HUES48 (cell line): ENCODE data around the gene ZNF512B.
"Not testable (repeated sequence)": the region's sequence is repeated elsewhere in the genome, so short reads cannot be mapped to it uniquely, and the experiment has no call there.

Experiments used
- H3K27ac ChIP-seq: one replicate; pipeline ENCODE4 v1.7.0; 2013; ENCODE audit warnings: low read depth, low read length, inconsistent platforms
- H3K27me3 ChIP-seq: 2 replicates; pipeline ENCODE4 v1.6.1; 2013; ENCODE audit warnings: mild to moderate bottlenecking, low read length; ENCODE audit not compliant: control insufficient read depth, insufficient read depth
- H3K36me3 ChIP-seq: 2 replicates; pipeline ENCODE4 v1.6.1; 2013; ENCODE audit warnings: low read length; ENCODE audit not compliant: control insufficient read depth, insufficient read depth
- H3K4me1 ChIP-seq: 2 replicates; pipeline ENCODE4 v1.6.1; 2013; ENCODE audit warnings: mild to moderate bottlenecking, low read length; ENCODE audit not compliant: control insufficient read depth, insufficient read depth
- H3K4me3 ChIP-seq: 2 replicates; pipeline ENCODE4 v1.5.1; 2013; ENCODE audit warnings: mild to moderate bottlenecking, low read depth, low read length
- H3K9ac ChIP-seq: 2 replicates; pipeline ENCODE4 v1.6.1; 2013; ENCODE audit warnings: mild to moderate bottlenecking, low read depth, low read length, moderate library complexity
- H3K9me3 ChIP-seq: 2 replicates; pipeline ENCODE4 v1.6.1; 2013; ENCODE audit warnings: low read length; ENCODE audit not compliant: control insufficient read depth, insufficient read depth

The ZNF512B gene

GRCh38 chr20:63920226-63920625 lies 49.5 kb downstream of the ZNF512B start:
- Histone ChIP-seq H3K27me3 (no peaks in the 10 kb centered on the region), H3K4me1 (no peaks in the 10 kb centered on the region), H3K27ac (no peak overlapping the region), H3K36me3 (0 out of 2 replicates have a peak, but pooled peaks cover 2% of the 10 kb centered on the region), H3K4me3 (no peak overlapping the region), H3K9me3 (no peaks in the 10 kb centered on the region), H3K9ac (no peak overlapping the region)

GRCh38 chr20:63919130-63919529 lies 50.6 kb downstream of the ZNF512B start:
- H3K4me3 ChIP-seq, result no peak overlapping the region
- H3K9ac ChIP-seq, result no peak overlapping the region
- no peaks in the 10 kb centered on the region for H3K9me3 ChIP-seq
- no peak overlapping the region for H3K27ac ChIP-seq
- no peaks in the 10 kb centered on the region for H3K4me1 ChIP-seq
- 0 out of 2 replicates have a peak, but pooled peaks cover 2% of the 10 kb centered on the region for H3K36me3 ChIP-seq
- no peaks in the 10 kb centered on the region for H3K27me3 ChIP-seq

DNA sequence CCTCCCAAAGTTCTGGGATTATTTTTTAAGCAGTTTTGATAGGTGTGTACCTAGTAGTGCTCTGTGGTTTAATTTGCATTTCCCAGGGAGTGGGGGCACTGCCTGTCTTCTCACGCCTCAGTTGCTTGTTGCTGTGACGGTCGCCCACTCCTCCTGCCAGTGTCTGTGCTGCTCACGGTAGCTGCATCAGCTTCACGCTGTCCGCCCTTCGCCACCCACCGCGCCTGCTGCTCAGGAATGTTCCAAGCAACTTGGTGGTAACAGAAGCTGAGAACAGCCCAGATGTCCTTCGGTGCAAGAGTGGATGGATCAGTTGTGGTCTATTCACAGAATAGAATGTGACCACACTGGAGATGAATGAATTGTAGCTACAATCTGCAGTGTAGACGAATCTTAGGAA lies 51.9 kb downstream of the ZNF512B start:
- no peaks in the 10 kb centered on the region for H3K27me3 ChIP-seq
- H3K27ac ChIP-seq, result no peak overlapping the region

GRCh38 chr20:63916371-63916939 lies 53.3 kb downstream of the ZNF512B start:
- not testable (repeated sequence) for H3K4me1 ChIP-seq, H3K36me3 ChIP-seq

More for the DNA sequence above, 51.9 kb downstream of the ZNF512B start:
- Histone ChIP-seq H3K4me3 (no peak overlapping the region), H3K9me3 (no peaks in the 10 kb centered on the region), H3K9ac (no peak overlapping the region), H3K4me1 (no peaks in the 10 kb centered on the region), H3K36me3 (0 out of 2 replicates have a peak, but pooled peaks cover 2% of the 10 kb centered on the region)

DNA sequence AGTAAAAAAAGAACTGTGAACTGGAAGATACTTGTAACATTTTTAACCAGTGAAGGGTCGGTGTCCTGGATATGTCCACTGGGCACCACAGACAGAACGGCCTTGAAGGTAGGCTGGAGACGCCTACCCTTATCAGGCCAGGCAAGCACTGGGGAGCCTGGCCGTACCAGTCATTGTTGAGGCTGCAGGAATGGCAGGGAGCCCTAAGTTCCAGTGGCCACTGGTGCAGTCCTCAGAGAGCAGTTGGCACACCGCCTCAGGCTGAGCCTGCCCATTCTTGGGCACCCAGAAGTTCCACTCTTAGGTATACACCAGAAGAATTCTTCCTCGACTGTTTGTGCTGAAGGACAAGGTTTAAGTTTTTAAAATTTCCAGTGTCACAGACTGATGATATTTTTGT lies 54.3 kb downstream of the ZNF512B start:
- Histone ChIP-seq H3K9ac (no peak overlapping the region), H3K4me1 (no peaks in the 10 kb centered on the region), H3K9me3 (no peaks in the 10 kb centered on the region), H3K4me3 (no peak overlapping the region), H3K36me3 (0 out of 2 replicates have a peak, but pooled peaks cover 2% of the 10 kb centered on the region), H3K27me3 (no peaks in the 10 kb centered on the region), H3K27ac (no peak overlapping the region)

More at GRCh38 chr20:63916371-63916939, 53.3 kb downstream of the ZNF512B start:
- H3K9ac ChIP-seq, H3K9me3 ChIP-seq, H3K4me3 ChIP-seq, H3K27ac ChIP-seq, H3K27me3 ChIP-seq: not testable (repeated sequence)

GRCh38 chr20:63913768-63914167 lies 56.0 kb downstream of the ZNF512B start:
- Histone ChIP-seq H3K9me3 (no peaks in the 10 kb centered on the region), H3K27ac (no peak overlapping the region), H3K4me1 (no peaks in the 10 kb centered on the region), H3K36me3 (0 out of 2 replicates have a peak, but pooled peaks cover 2% of the 10 kb centered on the region), H3K27me3 (no peaks in the 10 kb centered on the region), H3K9ac (no peak overlapping the region), H3K4me3 (no peak overlapping the region)

GRCh38 chr20:63911176-63911575 lies 58.6 kb downstream of the ZNF512B start:
- Histone ChIP-seq H3K9ac (no peak overlapping the region), H3K4me3 (no peak overlapping the region), H3K27ac (no peak overlapping the region), H3K27me3 (no peaks in the 10 kb centered on the region), H3K9me3 (no peaks in the 10 kb centered on the region), H3K36me3 (no peaks in the 10 kb centered on the region), H3K4me1 (no peaks in the 10 kb centered on the region)

DNA sequence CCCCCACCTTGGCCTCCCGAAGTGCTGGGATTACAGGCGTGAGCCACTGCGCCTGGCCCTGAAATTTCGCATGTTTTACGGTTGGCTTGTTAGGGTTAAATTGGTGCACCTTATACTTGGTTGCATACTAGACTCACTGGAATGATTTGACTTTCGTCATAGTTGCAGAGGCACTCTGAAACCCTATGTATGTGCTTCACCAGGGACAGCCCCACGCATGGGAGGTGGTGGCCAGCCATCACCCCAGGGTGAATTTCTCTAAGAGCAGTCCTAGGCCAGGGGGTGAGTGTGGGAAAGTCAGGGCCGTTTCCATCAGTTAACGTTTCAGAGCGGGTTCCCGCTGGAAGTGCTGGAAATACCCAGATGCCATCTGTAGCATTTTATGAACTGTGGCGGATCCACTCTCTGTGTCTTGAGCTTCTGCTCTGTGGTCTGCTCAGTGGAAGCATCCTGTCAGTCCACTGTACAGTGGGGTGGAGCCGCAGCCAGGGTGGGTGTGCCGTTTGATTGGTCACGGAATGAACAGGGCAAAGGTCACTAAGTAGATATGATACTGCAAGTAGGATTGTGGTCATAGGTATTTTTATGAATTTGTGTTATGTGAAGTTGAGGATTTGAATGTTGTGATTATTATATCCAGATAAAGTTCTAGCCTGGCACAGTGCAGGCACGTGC lies 61.6 kb downstream of the ZNF512B start:
- Histone ChIP-seq H3K4me3 (no peak overlapping the region), H3K9me3 (no peaks in the 10 kb centered on the region), H3K4me1 (no peaks in the 10 kb centered on the region), H3K27ac (no peak overlapping the region), H3K9ac (no peak overlapping the region), H3K27me3 (no peaks in the 10 kb centered on the region), H3K36me3 (no peaks in the 10 kb centered on the region)
